GM12878 (cell line): ENCODE results near the gene TAF11L9.
"Not testable (repeated sequence)": the region's sequence is repeated elsewhere in the genome, so short reads cannot be mapped to it uniquely, and the experiment has no call there.

Experiments
- CTCF ChIP-seq, 3 experiments: IDR thresholded peaks in 2 of 3; conservative IDR thresholded peaks in 1 of 3; 2 replicates each; pipeline ENCODE4 v1.5.1; 2011; ENCODE audit warnings: low read depth in 3 of 3, low read length in 3 of 3, mild to moderate bottlenecking in 3 of 3, control low read depth in 2 of 3, moderate library complexity in 2 of 3, inconsistent platforms in 1 of 3, mixed read lengths in 1 of 3; ENCODE audit not compliant: control insufficient read depth in 2 of 3, insufficient read depth in 1 of 3; ENCODE audit errors: extremely low read depth in 1 of 3
- EGR1 ChIP-seq, 2 experiments: IDR thresholded peaks; 1 replicate in 1 of 2; 2 replicates in 1 of 2; pipeline ENCODE4 v1.6.1; 2011 to 2012; ENCODE audit warnings: low read depth in 2 of 2, low read length in 2 of 2, borderline replicate concordance in 1 of 2, mild to moderate bottlenecking in 1 of 2, moderate library complexity in 1 of 2
- EP300 ChIP-seq, 2 experiments: fragments of 150-350 bp in 1 of 2; IDR thresholded peaks; 2 replicates each; pipeline ENCODE4 v1.6.1; 2011 to 2012; ENCODE audit warnings: low read depth in 2 of 2, low read length in 2 of 2, borderline replicate concordance in 1 of 2, improper control_type of control experiment in 1 of 2, inconsistent platforms in 1 of 2; ENCODE audit not compliant: control insufficient read depth in 1 of 2
- EZH2 ChIP-seq: IDR thresholded peaks from 2 replicates; pipeline ENCODE4 v1.6.1; 2012; ENCODE audit warnings: low read depth, mild to moderate bottlenecking, control low read depth, inconsistent platforms, low read length, borderline replicate concordance; ENCODE audit not compliant: control insufficient read depth
- FOXM1 ChIP-seq: IDR thresholded peaks from 2 replicates; pipeline ENCODE4 v1.6.1; 2012; ENCODE audit warnings: low read depth, mild to moderate bottlenecking, inconsistent platforms, low read length, moderate library complexity
- GABPA ChIP-seq: IDR thresholded peaks from 2 replicates; pipeline ENCODE4 v1.6.1; 2014; ENCODE audit warnings: antibody characterized with exemption, low read depth, mild to moderate bottlenecking, inconsistent platforms
- JUNB ChIP-seq: IDR thresholded peaks from 2 replicates; pipeline ENCODE4 v1.6.1; 2016; ENCODE audit warnings: antibody characterized with exemption, mild to moderate bottlenecking
- JUND ChIP-seq: IDR thresholded peaks from 2 replicates; pipeline ENCODE4 v1.6.1; 2012; ENCODE audit warnings: low read depth, mild to moderate bottlenecking, low read length, improper control_type of control experiment, moderate library complexity
- SREBF1 ChIP-seq: IDR thresholded peaks from 2 replicates; pipeline ENCODE4 v1.6.1; 2012; ENCODE audit warnings: mild to moderate bottlenecking, low read length
- TAF1 ChIP-seq: IDR thresholded peaks from 2 replicates; pipeline ENCODE4 v1.6.1; 2011; ENCODE audit warnings: mild to moderate bottlenecking, low read depth, low read length, borderline replicate concordance
- ZNF274 ChIP-seq: IDR thresholded peaks from one replicate; pipeline ENCODE4 v1.8.0; 2011; ENCODE audit not compliant: insufficient read length, insufficient read depth
- ZNF384 ChIP-seq: IDR thresholded peaks from 2 replicates; pipeline ENCODE4 v1.6.1; 2012; ENCODE audit warnings: low read depth, mild to moderate bottlenecking, low read length, improper control_type of control experiment, borderline replicate concordance

GRCh38 chr5:17597728-17598127 is 3.5 kb upstream of the TAF11L9 start, which contains the start of gene TAF11L10:
- TF ChIP-seq TAF1; CTCF (IDR thresholded peaks at IDR 0.05 in 2 of 3, conservative IDR thresholded peaks at IDR 0.05 in 1 of 3; ENCODE audit: control insufficient read depth in 2 of 3, extremely low read depth in 1 of 3, insufficient read depth in 1 of 3, low read depth in 3 of 3, low read length in 3 of 3); EP300 (IDR thresholded peaks at IDR 0.05; ENCODE audit: borderline replicate concordance in 1 of 2, control insufficient read depth in 1 of 2, low read depth in 2 of 2, low read length in 2 of 2); EZH2; JUNB; EGR1 (IDR thresholded peaks at IDR 0.05; ENCODE audit: borderline replicate concordance in 1 of 2, low read depth in 2 of 2, low read length in 2 of 2); FOXM1; ZNF274; SREBF1; ZNF384; JUND; GABPA: not testable (repeated sequence)
